ENCODE data around the gene KCNH4.

DNA sequence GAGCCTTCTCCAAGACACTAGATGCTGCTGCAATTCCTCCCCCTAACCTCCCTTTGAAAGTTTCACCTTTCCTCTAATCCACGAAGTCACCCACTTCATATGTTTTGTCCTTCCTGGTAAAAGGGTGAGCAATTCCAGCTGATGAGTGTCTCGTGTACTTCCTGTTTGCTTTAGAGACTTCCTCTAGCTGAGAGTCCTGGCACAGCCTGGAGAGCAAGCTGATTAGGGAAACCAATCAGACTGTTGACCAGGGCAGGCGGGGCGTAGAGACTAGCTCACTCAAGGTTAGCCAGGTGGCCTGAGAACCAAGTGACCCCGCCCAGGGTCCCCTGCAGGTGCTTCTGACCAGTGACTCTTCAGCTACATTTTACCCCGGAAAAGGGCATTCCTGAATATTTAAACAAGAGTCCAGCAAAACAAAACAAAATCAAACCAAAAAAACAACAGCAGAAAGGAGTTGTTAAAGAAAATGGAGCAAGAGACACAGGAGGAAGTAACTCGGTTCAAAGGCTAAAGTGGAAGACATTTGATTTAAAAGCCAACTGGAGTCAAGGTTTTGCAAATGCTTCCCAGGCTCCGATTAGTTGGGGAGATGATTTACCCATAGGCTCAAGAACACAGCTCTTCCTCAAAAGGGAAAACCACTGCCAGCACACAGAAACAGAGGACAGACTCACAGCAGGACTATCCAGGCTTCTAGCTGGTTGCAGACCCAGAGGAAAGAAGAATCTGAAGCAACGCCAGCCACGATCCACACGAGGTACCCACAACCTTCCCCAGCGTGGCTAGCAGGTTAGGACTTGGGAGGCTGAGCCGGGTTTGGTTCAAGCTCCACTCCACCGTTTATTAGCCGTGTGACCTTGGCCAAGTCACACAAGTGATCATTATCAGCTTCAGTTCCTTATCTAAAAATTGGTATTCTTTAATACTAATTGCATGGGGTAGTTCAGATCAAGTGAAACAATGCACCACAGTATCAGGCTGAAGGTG, 45.0 kb downstream of the KCNH4 start:
- TF ChIP-seq, protein P1, sequence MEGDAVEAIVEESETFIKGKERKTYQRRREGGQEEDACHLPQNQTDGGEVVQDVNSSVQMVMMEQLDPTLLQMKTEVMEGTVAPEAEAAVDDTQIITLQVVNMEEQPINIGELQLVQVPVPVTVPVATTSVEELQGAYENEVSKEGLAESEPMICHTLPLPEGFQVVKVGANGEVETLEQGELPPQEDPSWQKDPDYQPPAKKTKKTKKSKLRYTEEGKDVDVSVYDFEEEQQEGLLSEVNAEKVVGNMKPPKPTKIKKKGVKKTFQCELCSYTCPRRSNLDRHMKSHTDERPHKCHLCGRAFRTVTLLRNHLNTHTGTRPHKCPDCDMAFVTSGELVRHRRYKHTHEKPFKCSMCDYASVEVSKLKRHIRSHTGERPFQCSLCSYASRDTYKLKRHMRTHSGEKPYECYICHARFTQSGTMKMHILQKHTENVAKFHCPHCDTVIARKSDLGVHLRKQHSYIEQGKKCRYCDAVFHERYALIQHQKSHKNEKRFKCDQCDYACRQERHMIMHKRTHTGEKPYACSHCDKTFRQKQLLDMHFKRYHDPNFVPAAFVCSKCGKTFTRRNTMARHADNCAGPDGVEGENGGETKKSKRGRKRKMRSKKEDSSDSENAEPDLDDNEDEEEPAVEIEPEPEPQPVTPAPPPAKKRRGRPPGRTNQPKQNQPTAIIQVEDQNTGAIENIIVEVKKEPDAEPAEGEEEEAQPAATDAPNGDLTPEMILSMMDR (IDR thresholded peaks at IDR 0.05): no peak
- TF ChIP-seq POLR2A (IDR thresholded peaks at IDR 0.05): no peak
- TF ChIP-seq POLR2AphosphoS5 (IDR thresholded peaks at IDR 0.05): peak; percentile 58
